SK-N-SH (cell line): ENCODE measurements around the gene KRT23. TPM values are rescaled to one million over a fixed set of nuclear protein-coding genes. Genes with fewer than 3 reads are reported as not detected.

Source experiments
- CTCF ChIA-PET: fragments of 300-600, 350-600 bp; formaldehyde crosslinking; extraction: SDS; loops from one replicate; lab custom pipeline; 2021; lab: Yijun Ruan, JAX
- POLR2A ChIA-PET: fragments of 350-600 bp; sonication (Branson Sonifier 250); formaldehyde crosslinking; extraction: SDS; loops from one replicate; lab custom pipeline; 2020; ENCODE audit warnings: antibody characterized with exemption, inconsistent platforms; lab: Yijun Ruan, JAX
- DNase-seq: peaks from one replicate; pipeline ENCODE4 v3.0.0; 2012
- H2AFZ ChIP-seq: fragments of 200-600 bp; sonication (generic); 2 replicates; pipeline ENCODE4 v1.8.1; 2016; ENCODE audit warnings: antibody characterized with exemption, mild to moderate bottlenecking, low read depth
- H3F3A ChIP-seq: fragments of 200-600 bp; sonication (generic); replicated peaks from 2 replicates; pipeline ENCODE3; 2016; ENCODE audit warnings: antibody characterized with exemption, mild to moderate bottlenecking; ENCODE audit not compliant: insufficient read depth
- H3K27ac ChIP-seq, 2 experiments: fragments of 200-500 bp in 1 of 2; fragments of 200-600 bp in 1 of 2; sonication (Bioruptor generic) in 1 of 2; sonication (generic), shearing (Covaris generic) in 1 of 2; 2 replicates each; pipeline versions ENCODE4 v1.5.1 to v1.6.1; 2014 to 2016; ENCODE audit warnings: low read depth in 2 of 2, inconsistent platforms in 1 of 2, low read length in 1 of 2, mild to moderate bottlenecking in 1 of 2, mixed read lengths in 1 of 2
- H3K27me3 ChIP-seq: fragments of 200-600 bp; sonication (generic), shearing (Covaris generic); 2 replicates; pipeline ENCODE4 v1.6.1; 2016; ENCODE audit warnings: mixed run types; ENCODE audit not compliant: insufficient read depth
- H3K36me3 ChIP-seq, 2 experiments: fragments of 200-500 bp in 1 of 2; fragments of 200-600 bp in 1 of 2; sonication (Bioruptor generic) in 1 of 2; sonication (generic) in 1 of 2; replicated peaks in 1 of 2; 2 replicates each; pipeline versions ENCODE3 to v1.5.1; 2014 to 2016; ENCODE audit warnings: low read length in 1 of 2, mild to moderate bottlenecking in 1 of 2; ENCODE audit not compliant: insufficient read depth in 2 of 2, control insufficient read depth in 1 of 2
- H3K4me1 ChIP-seq, 2 experiments: fragments of 200-500 bp in 1 of 2; fragments of 200-600 bp in 1 of 2; sonication (Bioruptor generic) in 1 of 2; sonication (generic), shearing (Covaris generic) in 1 of 2; 2 replicates each; pipeline versions ENCODE4 v1.5.1 to v1.6.1; 2014 to 2016; ENCODE audit warnings: low read depth in 1 of 2, low read length in 1 of 2, mixed run types in 1 of 2; ENCODE audit not compliant: insufficient read depth in 2 of 2, control insufficient read depth in 1 of 2
- H3K4me2 ChIP-seq: fragments of 200-600 bp; sonication (generic), shearing (Covaris generic); 2 replicates; pipeline ENCODE4 v1.6.1; 2017; ENCODE audit warnings: mixed run types
- H3K4me3 ChIP-seq, 2 experiments: fragments of 200-500 bp in 1 of 2; fragments of 200-600 bp in 1 of 2; sonication (Bioruptor generic) in 1 of 2; sonication (generic), shearing (Covaris generic) in 1 of 2; 2 replicates each; pipeline versions ENCODE4 v1.5.1 to v1.8.1; 2014 to 2016; ENCODE audit warnings: low read depth in 2 of 2, inconsistent platforms in 1 of 2, low read length in 1 of 2, mild to moderate bottlenecking in 1 of 2, mixed read lengths in 1 of 2, moderate library complexity in 1 of 2
- H3K79me2 ChIP-seq: fragments of 200-600 bp; sonication (generic); 2 replicates; pipeline ENCODE4 v1.8.1; 2017; ENCODE audit warnings: mild to moderate bottlenecking; ENCODE audit not compliant: insufficient read depth
- H3K9ac ChIP-seq: fragments of 200-600 bp; sonication (generic); 2 replicates; pipeline ENCODE4 v1.6.1; 2017; ENCODE audit warnings: mixed run types
- H3K9me2 ChIP-seq: fragments of 200-600 bp; sonication (generic); 2 replicates; pipeline ENCODE4 v1.6.1; 2017; ENCODE audit warnings: mixed run types
- H3K9me3 ChIP-seq: fragments of 200-600 bp; sonication (generic); 2 replicates; pipeline ENCODE4 v1.6.1; 2017; ENCODE audit warnings: mixed run types, mild to moderate bottlenecking, moderate library complexity
- H4K20me1 ChIP-seq: fragments of 200-600 bp; sonication (generic); 2 replicates; pipeline ENCODE4 v1.6.1; 2017; ENCODE audit warnings: mild to moderate bottlenecking, mixed run types; ENCODE audit not compliant: insufficient read depth
- CHD2 ChIP-seq: fragments of 150-350 bp; IDR thresholded peaks from 2 replicates; pipeline ENCODE4 v1.6.1; 2018; ENCODE audit warnings: low read length; ENCODE audit not compliant: partially characterized antibody
- CTCF ChIP-seq: fragments of 200-600 bp; sonication (generic); IDR thresholded peaks from 2 replicates; pipeline ENCODE4 v1.6.1; 2017; ENCODE audit warnings: antibody characterized with exemption, mild to moderate bottlenecking, moderate library complexity
- ELF1 ChIP-seq: IDR thresholded peaks from 2 replicates; pipeline ENCODE4 v1.4.0; 2012
- EP300 ChIP-seq, 2 experiments: IDR thresholded peaks; 2 replicates each; pipeline versions ENCODE4 v1.4.0 to v1.6.1; 2012; ENCODE audit warnings: borderline replicate concordance in 1 of 2, low read depth in 1 of 2, low read length in 1 of 2
- FOSL2 ChIP-seq: IDR thresholded peaks from 2 replicates; pipeline ENCODE4 v1.4.0; 2012; ENCODE audit warnings: low read depth, mild to moderate bottlenecking, moderate library complexity, borderline replicate concordance
- GATA2 ChIP-seq: sonication (generic); formaldehyde crosslinking; IDR thresholded peaks from 2 replicates; pipeline ENCODE4 v1.5.0; 2020; ENCODE audit warnings: mild to moderate bottlenecking, missing genetic modification reagents
- JUND ChIP-seq: IDR thresholded peaks from 2 replicates; pipeline ENCODE4 v1.4.0; 2012
- MEF2A ChIP-seq: IDR thresholded peaks from 2 replicates; pipeline ENCODE4 v1.4.0; 2012; ENCODE audit warnings: low read depth, borderline replicate concordance
- PBX3 ChIP-seq: IDR thresholded peaks from 2 replicates; pipeline ENCODE4; 2012
- RCOR1 ChIP-seq: fragments of 150-350 bp; IDR thresholded peaks from 2 replicates; pipeline ENCODE4 v1.6.1; 2017; ENCODE audit warnings: antibody characterized with exemption, low read length
- RFX5 ChIP-seq: IDR thresholded peaks from 2 replicates; pipeline ENCODE4 v1.6.1; 2012; ENCODE audit warnings: mild to moderate bottlenecking, improper control_type of control experiment, low read length
- RXRA ChIP-seq: IDR thresholded peaks from 2 replicates; pipeline ENCODE4 v1.4.0; 2012; ENCODE audit warnings: low read depth, mild to moderate bottlenecking, borderline replicate concordance
- SIN3A ChIP-seq: IDR thresholded peaks from 2 replicates; pipeline ENCODE4 v1.6.1; 2012; ENCODE audit warnings: low read depth, mild to moderate bottlenecking, low read length, moderate library complexity, borderline replicate concordance
- TAF1 ChIP-seq: IDR thresholded peaks from 2 replicates; pipeline ENCODE4 v1.6.1; 2012; ENCODE audit warnings: low read depth, mild to moderate bottlenecking, low read length, moderate library complexity, borderline replicate concordance
- TCF12 ChIP-seq: IDR thresholded peaks from 2 replicates; pipeline ENCODE4 v1.4.0; 2012
- TEAD4 ChIP-seq: IDR thresholded peaks from 2 replicates; pipeline ENCODE4 v1.4.0; 2012; ENCODE audit warnings: mild to moderate bottlenecking, borderline replicate concordance; ENCODE audit not compliant: insufficient read depth
- USF2 ChIP-seq: fragments of 150-350 bp; IDR thresholded peaks from 2 replicates; pipeline ENCODE4 v1.6.1; 2017; ENCODE audit warnings: antibody characterized with exemption, low read length, low read depth, borderline replicate concordance
- WGBS: methylation state at CpG from one replicate; pipeline ENCODE4 v1.1.6; 2017; ENCODE audit warnings: low lambda C conversion rate; 5-methylcytosine and 5-hydroxymethylcytosine counted together
- polyA plus RNA-seq, 3 experiments: library from polyadenylated mRNA; depleted of rRNA; stranded (reverse); fragments of >200 nt; gene quantifications; 2 replicates each; pipeline ENCODE4 v1.2.3, GENCODE V29; 2012

Gene KRT23
- polyA plus RNA-seq, 1 of the 3 experiments (the other 2 are of a cell fraction): not detected

- no peak overlapping the region for H3K27ac ChIP-seq
- CTCF ChIA-PET: interaction anchor here (1.2 to 2.0 kb wide), 4 partner anchors 635 to 766 kb away, joined by 3 to 5 read pairs (median 4); no protein-coding TSS in a partner anchor
- DNase-seq: no peak
- no peak for TF ChIP-seq CTCF
- no peak for TF ChIP-seq MEF2A
- TF ChIP-seq RXRA: no peak
- no peak for TF ChIP-seq RFX5
- TF ChIP-seq RCOR1: no peak
- no peak for TF ChIP-seq USF2
- TF ChIP-seq JUND: no peak
- TF ChIP-seq EP300 (IDR thresholded peaks at IDR 0.05; ENCODE audit: borderline replicate concordance in 1 of 2, low read depth in 1 of 2, low read length in 1 of 2): no peak
- TF ChIP-seq, all 33 proteins: peak for 0
- Histone ChIP-seq H3K9ac (no peak overlapping the region), H3K36me3 (no peaks in the 10 kb centered on the region), H3F3A (no peaks in the 10 kb centered on the region), H2AFZ (no peak overlapping the region), H4K20me1 (no peaks in the 10 kb centered on the region), H3K79me2 (no peaks in the 10 kb centered on the region), H3K4me3 (no peak overlapping the region), H3K9me2 (no peaks in the 10 kb centered on the region), H3K4me1 (no peaks in the 10 kb centered on the region), H3K27me3 (peaks cover 65% of the 10 kb centered on the region; the same call in 1 of the 2 replicates), H3K4me2 (no peak overlapping the region), H3K9me3 (no peaks in the 10 kb centered on the region)
- POLR2A ChIA-PET: no interaction called here
- 18% methylated on average over 4 of the region's 4 CpGs for WGBS
Measured at GRCh38 chr17:40896916-40897455, 40.5 kb downstream of the KRT23 start.

- CTCF ChIA-PET: interaction anchor here (0.8 to 2.0 kb wide), 2 partner anchors 768 to 771 kb away, joined by 3 to 4 read pairs; no protein-coding TSS in a partner anchor
- WGBS: 46% methylated on average over 9 of the region's 9 CpGs
- Histone ChIP-seq H2AFZ (no peak overlapping the region), H3K9me2 (no peaks in the 10 kb centered on the region), H3K79me2 (no peaks in the 10 kb centered on the region), H4K20me1 (no peaks in the 10 kb centered on the region), H3K27me3 (peaks cover 64% of the 10 kb centered on the region; the same call in 1 of the 2 replicates), H3K36me3 (no peaks in the 10 kb centered on the region), H3K27ac (no peak overlapping the region), H3K4me3 (no peak overlapping the region), H3K4me2 (no peak overlapping the region), H3K9me3 (no peaks in the 10 kb centered on the region), H3K9ac (no peak overlapping the region), H3F3A (no peaks in the 10 kb centered on the region), H3K4me1 (no peaks in the 10 kb centered on the region)
- POLR2A ChIA-PET: no interaction called here
- TF ChIP-seq GATA2 (CRISPR knock-in tag) (no peak), TEAD4 (no peak), ELF1 (no peak), EP300 (IDR thresholded peaks at IDR 0.05; ENCODE audit: borderline replicate concordance in 1 of 2, low read depth in 1 of 2, low read length in 1 of 2) (no peak), TAF1 (no peak), SIN3A (no peak), CHD2 (no peak), MEF2A (no peak), FOSL2 (no peak), TCF12 (no peak), PBX3 (no peak)
- DNase-seq: no peak
Measured at GRCh38 chr17:40895106-40895730, 42.2 kb downstream of the KRT23 start.
